ENCODE results near the gene SLF2. TPM values are rescaled to one million over a fixed set of nuclear protein-coding genes. Genes with fewer than 3 reads are reported as not detected.

Gene SLF2
- polyA plus RNA-seq, 1 donor: 56.9 TPM

- no peak for DNase-seq
Measured at GRCh38 chr10:100895896-100896295, 16.9 kb upstream of the SLF2 start.

- no peak for DNase-seq
Measured at GRCh38 chr10:100896876-100897461, 15.8 kb upstream of the SLF2 start.

GRCh38 chr10:100897976-100898375 lies 14.8 kb upstream of the SLF2 start:
- DNase-seq: no peak

GRCh38 chr10:100899171-100899570 lies 13.6 kb upstream of the SLF2 start:
- no peak for DNase-seq

GRCh38 chr10:100901051-100901450 lies 11.7 kb upstream of the SLF2 start:
- DNase-seq: no peak

- no peak for DNase-seq
Measured at GRCh38 chr10:100902622-100903021, 10.1 kb upstream of the SLF2 start.

- no peak for DNase-seq
Measured at GRCh38 chr10:100904917-100905316, 7.8 kb upstream of the SLF2 start.

- no peak for DNase-seq
Measured at GRCh38 chr10:100907175-100907574, 5.6 kb upstream of the SLF2 start.

- no peak for DNase-seq
Measured at GRCh38 chr10:100907773-100908363, 4.9 kb upstream of the SLF2 start.

GRCh38 chr10:100908378-100908777 lies 4.4 kb upstream of the SLF2 start:
- no peak for DNase-seq

- peak; percentile 68 for DNase-seq
Measured at GRCh38 chr10:100909501-100910263, 3.1 kb upstream of the SLF2 start.

GRCh38 chr10:100911472-100911871 lies 1.3 kb upstream of the SLF2 start:
- DNase-seq: no peak

- no peak for DNase-seq
Measured at GRCh38 chr10:100912013-100912604, 654 bp upstream of the SLF2 start.

- DNase-seq: no peak
Measured at GRCh38 chr10:100913470-100913865, 705 bp downstream of the SLF2 start.

- DNase-seq: no peak
Measured at GRCh38 chr10:100917071-100917470, 4.3 kb downstream of the SLF2 start.

- DNase-seq: no peak
Measured at GRCh38 chr10:100923580-100923979, 10.8 kb downstream of the SLF2 start.

- no peak for DNase-seq
Measured at GRCh38 chr10:100927266-100927665, 14.5 kb downstream of the SLF2 start.

GRCh38 chr10:100928039-100928438 lies 15.3 kb downstream of the SLF2 start:
- DNase-seq: no peak

- DNase-seq: no peak
Measured at GRCh38 chr10:100930368-100930767, 17.6 kb downstream of the SLF2 start.

- no peak for DNase-seq
Measured at GRCh38 chr10:100934084-100934659, 21.4 kb downstream of the SLF2 start.

GRCh38 chr10:100939763-100940344 lies 27.1 kb downstream of the SLF2 start:
- DNase-seq: no peak

GRCh38 chr10:100942229-100942628 lies 29.5 kb downstream of the SLF2 start:
- no peak for DNase-seq
